Measurements from ENCODE around the gene PI3.
"Not testable (repeated sequence)": the region's sequence is repeated elsewhere in the genome, so short reads cannot be mapped to it uniquely, and the experiment has no call there.

Gene PI3

DNA sequence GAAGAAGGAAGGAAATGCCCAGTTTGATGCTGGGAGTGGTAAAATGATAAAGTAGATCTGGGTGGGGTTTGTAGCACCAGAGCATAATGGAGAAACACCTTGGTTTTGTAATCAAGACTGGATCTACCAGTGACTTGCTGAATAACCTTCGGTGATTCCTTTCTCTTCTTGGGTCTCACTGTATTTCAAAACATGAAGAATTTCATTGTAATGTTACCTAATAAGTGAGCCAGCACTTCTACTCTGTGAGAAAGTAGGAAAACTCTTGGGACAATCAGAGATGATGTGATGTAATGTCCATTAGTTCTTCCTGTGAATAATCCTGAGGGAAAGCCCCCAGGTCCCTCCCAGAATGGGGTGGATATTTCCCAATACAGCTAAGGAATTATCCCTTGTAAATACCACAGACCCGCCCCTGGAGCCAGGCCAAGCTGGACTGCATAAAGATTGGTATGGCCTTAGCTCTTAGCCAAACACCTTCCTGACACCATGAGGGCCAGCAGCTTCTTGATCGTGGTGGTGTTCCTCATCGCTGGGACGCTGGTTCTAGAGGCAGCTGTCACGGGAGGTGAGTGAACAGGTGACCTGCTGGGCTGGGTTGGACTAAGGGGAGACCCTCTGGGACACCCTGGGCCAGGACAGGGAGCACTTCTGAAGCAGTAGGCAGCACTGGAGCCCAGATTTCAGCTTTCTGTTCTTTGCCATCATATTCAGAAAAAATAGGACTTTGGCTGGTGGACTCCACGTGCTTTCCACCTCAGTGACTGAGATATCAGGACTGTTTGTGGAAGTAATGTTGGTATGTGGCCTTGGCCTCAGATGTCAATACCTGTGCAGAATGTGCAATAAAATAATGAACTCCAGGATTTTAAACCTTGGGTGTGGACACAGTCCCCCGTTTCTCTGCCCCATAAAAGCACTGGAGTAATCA lies at the start of gene PI3:
PI3 (plus strand) TSS at position 469 of the 931 bp plus-strand sequence; CDS start at position 490, 21 bp downstream.
- DNase-seq (ENCODE audit: low spot score), result no peak

- DNase-seq (ENCODE audit: low spot score), result no peak
Observed at GRCh38 chr20:45128099-45128498, 46.6 kb upstream of the PI3 start.

DNA sequence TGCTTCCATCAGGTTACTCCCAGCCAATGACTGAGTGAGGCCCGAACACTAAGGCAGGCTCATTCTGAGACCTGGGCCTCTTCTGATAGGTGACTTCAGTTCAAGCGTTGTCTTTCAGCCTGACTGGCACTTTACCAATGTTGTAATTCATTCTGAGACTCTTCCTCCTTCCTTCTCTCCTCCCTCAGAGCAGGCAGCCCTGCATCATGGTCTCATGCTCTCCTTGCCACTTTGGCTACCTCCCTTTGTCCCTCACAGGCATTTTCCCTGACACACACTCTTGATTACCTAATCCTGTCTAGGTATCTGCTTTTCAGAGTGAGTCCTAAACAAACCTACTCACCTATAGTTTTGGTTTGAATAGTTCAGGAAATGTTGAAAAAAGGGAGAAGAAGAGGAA lies 37.8 kb upstream of the PI3 start:
- DNase-seq (ENCODE audit: low spot score), result no peak

DNA sequence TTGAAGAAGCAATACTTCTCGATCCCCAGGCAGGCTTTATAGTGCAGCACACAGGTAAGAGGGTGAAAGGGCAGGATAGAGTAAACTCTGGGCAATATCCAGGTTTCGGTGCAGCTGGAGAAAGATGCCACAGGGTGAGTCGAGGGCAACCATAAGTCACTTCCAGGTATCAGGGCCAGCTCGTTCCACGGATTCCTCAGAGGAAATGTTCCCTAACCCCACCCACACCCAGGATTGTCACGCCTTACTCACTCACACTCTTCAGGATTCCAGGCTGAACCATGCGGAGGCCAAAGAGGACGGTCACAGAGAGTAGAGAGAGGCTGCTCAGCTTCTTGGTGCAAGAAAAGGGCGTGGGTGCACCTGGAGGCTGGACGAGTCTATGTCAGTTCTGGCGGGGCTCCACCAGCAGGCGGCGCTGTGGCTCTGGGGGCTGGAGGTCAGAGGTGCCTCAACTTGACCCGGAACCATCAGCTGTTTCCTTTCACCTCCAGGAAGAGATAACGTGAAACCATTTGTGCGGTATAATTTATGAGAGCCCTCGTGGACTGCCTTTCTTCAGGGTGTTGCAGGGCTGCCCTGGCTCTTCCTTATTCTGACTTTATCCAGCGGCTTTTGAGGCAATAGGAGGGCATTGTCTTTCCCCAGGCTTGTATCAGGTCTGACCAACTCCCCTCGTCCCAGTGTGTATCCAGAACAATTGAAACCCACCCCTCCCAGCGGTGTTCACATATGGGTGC lies 36.0 kb upstream of the PI3 start:
- DNase-seq (ENCODE audit: low spot score), result peak; percentile 62

DNA sequence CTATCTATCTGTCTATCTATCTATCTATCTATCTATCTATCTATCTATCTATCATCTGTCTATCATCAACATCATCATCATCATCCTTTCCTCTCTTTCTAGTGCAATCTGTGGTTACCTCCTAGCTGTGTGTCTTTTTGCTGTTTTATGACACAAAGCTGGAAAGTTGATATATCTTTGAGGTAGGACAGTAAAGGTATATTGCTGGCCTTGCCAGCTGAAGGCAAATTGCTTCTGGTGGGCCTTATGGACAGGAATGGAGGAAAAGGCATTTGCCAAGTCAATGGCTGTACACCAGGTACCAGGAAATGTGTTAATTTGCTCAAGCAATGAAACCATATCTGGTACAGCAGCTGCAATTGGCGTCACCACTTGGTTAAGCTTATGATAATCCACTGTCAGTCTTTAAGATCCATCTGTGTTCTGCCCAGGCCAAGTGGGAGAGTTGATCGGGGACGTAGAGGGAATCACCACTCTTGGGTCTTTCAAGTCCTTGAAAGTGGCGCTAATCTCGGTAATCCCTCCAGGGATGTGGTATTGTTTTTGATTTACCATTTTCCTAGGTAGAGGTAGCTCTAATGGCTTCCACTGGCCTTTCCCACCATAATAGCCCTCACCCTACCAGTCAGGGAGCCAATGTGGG lies 34.8 kb upstream of the PI3 start:
- DNase-seq (ENCODE audit: low spot score), result peak; percentile 79

DNA sequence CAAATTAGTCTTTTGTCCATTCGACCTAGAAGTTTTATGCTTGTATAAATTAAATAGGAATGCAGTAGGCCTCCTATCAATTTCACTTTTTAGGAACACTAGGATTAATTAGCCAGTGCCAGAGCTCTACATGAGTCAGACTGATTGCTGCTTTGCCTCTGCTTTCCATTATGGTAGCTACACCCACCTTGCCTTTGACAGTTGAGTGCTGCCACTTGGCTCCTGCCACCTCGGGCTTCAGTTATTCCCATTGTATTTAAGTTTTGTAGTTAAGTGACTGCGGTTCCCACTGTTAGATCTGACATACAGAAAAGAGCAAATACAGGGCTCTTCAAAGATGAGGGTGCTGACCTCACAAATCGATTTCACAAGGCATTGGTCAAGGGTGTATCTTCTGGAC lies 33.9 kb upstream of the PI3 start:
- no peak for DNase-seq (ENCODE audit: low spot score)

- DNase-seq (ENCODE audit: low spot score), result no peak
Observed at GRCh38 chr20:45149062-45149461, 25.6 kb upstream of the PI3 start.

- no peak for DNase-seq (ENCODE audit: low spot score)
Observed at GRCh38 chr20:45152405-45152804, 22.3 kb upstream of the PI3 start.

- DNase-seq (ENCODE audit: low spot score), result no peak
Observed at GRCh38 chr20:45153147-45153546, 21.6 kb upstream of the PI3 start.

DNA sequence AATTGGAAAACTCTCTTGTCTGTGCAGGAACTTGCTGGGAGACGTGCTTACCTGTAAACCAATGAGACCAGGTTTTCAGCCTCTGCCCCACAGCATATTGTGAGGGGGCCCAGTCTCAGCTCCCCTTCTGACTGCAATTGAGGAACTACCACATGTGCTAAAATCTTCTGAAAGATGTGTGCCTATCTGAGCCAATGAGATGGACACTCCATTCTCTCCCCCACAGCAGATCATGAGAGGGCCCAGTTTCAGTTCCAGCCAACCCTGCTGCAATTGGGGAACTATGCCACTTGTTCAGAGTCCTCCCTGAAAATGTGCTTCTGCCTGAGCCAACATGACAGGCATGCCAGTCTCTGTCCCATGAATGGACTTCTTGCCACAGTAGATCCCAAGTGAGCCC lies 20.9 kb upstream of the PI3 start:
- DNase-seq (ENCODE audit: low spot score), result no peak

GRCh38 chr20:45154183-45154582 lies 20.5 kb upstream of the PI3 start:
- DNase-seq (ENCODE audit: low spot score), result no peak

GRCh38 chr20:45154794-45155193 lies 19.9 kb upstream of the PI3 start:
- not testable (repeated sequence) for DNase-seq (ENCODE audit: low spot score)

GRCh38 chr20:45156713-45157112 lies 18.0 kb upstream of the PI3 start:
- DNase-seq (ENCODE audit: low spot score), result no peak

DNA sequence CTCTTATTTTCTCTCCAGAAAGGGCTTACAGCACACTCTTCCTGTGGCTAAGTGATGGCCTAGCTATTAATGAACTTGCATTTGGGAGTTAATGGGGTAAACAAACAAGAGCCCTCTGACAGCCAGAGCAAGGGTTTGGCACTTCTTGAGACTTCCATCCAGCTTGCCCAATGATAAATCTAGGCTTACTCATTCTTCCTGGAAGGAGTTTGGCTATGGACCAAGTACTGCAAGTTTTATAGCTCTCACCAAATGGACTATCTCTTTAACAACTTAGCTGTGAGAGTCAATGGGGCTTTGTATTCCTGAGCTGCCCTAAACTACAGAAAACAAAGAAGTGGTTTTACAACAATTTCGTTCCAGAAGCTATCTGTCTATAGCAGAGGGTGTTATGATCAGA lies 16.7 kb upstream of the PI3 start:
- DNase-seq (ENCODE audit: low spot score), result no peak

DNA sequence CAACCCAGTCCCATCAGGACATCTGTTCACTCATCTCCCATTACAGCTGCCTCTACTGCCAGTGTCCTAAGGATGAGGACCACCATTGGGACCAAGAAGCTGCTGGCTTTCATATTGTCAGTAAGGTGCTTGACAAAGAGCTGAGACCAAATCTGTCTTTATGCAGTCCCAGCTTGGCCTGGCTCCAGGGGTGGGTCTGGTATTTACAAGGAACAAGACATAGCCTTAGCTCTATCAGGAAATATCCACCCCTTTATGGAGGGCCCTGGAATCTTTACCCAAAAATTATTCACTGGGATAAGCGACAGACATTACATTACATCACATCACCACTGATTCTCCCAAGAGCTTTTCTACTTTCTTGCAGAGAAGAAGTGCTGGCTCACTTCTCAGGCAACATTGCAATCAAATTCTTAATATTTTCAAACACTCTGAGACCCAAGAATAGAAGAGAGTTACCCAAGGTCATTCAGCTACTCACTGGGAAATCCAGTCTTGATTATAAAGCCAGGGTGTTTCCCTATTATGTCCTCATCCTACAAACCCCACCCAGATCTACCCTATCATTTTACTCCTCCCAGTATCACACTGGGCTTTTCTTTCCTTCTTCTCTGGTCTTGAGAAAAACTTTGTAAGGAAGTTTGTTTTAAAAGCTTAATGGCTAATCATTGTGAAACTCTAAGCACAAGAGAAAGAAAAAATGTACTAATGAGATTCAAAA lies 11.5 kb upstream of the PI3 start:
- no peak for DNase-seq (ENCODE audit: low spot score)

GRCh38 chr20:45164906-45165305 lies 9.8 kb upstream of the PI3 start:
- no peak for DNase-seq (ENCODE audit: low spot score)

GRCh38 chr20:45173522-45173921 lies 1.2 kb upstream of the PI3 start:
- DNase-seq (ENCODE audit: low spot score), result no peak

DNA sequence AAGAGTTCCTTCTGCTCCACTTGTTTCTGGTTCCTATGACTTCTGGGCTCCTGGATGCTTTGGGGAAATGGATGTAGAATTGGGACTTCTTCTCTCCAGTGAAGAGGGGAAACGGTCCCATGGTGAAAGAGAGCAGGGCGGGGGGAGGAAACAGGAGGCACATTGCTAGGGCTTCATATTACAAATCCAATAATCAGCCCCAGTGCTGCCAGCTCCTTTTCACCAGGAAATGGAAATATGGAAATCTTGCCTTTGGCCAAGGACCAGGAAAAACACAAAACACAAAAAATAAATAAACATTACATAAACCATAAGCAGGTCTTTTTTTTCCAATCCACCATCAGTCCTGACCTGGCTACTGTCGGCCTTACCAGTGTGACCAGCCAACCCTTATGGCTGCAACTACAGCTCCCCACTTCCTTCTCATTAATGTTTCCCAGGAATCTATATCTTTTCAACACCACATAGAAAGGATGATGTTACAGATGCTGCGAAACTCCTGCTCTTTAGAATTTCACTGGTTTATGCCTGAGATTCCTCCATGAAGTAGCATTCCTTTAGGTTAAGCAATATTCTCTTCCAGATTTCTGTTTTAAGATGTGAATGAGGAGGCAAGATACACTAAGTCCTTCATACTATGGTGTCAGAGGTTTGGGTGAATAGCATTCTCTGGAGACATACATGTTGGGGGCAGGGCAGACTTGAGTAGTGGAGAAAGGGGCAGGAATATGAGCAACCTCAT lies 2.0 kb downstream of the PI3 start:
- DNase-seq (ENCODE audit: low spot score), result no peak

- DNase-seq (ENCODE audit: low spot score), result no peak
Observed at GRCh38 chr20:45179166-45179565, 4.5 kb downstream of the PI3 start.

GRCh38 chr20:45181639-45182038 lies 6.9 kb downstream of the PI3 start:
- no peak for DNase-seq (ENCODE audit: low spot score)

DNA sequence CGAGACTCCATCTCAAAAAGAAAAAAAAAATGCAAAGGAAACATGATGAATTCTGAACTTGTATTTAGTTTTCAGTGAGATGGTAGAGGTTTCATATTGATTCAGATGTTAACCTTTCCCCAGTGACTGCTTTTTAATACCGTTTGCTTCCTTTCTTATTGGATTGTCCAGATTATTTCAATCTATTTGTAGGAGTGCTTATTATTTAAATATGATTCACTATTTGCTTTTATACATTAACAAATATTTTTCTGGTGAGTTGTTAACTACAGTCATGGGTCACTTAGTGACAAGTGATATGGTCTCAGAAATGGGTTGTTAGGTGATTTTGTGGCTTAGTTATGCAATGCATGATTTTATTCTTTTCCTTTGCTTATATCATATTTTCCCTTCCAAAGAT lies 8.4 kb downstream of the PI3 start:
- DNase-seq (ENCODE audit: low spot score), result no peak

Measured in D341Med (cell line).